Stimulated activated CD8-positive, alpha-beta memory T cell treated with anti-CD3 and anti-CD28 coated beads, Interleukin-7, amount 100 ng/mL, for 1 hour (primary cell): ENCODE data around the gene PTGDS.

Source experiments
- DNase-seq, 2 donors: peaks; one replicate each; pipeline ENCODE4 v3.0.0-alpha.2; 2020; ENCODE audit warnings: low read depth in 2 of 2

The PTGDS gene

DNA sequence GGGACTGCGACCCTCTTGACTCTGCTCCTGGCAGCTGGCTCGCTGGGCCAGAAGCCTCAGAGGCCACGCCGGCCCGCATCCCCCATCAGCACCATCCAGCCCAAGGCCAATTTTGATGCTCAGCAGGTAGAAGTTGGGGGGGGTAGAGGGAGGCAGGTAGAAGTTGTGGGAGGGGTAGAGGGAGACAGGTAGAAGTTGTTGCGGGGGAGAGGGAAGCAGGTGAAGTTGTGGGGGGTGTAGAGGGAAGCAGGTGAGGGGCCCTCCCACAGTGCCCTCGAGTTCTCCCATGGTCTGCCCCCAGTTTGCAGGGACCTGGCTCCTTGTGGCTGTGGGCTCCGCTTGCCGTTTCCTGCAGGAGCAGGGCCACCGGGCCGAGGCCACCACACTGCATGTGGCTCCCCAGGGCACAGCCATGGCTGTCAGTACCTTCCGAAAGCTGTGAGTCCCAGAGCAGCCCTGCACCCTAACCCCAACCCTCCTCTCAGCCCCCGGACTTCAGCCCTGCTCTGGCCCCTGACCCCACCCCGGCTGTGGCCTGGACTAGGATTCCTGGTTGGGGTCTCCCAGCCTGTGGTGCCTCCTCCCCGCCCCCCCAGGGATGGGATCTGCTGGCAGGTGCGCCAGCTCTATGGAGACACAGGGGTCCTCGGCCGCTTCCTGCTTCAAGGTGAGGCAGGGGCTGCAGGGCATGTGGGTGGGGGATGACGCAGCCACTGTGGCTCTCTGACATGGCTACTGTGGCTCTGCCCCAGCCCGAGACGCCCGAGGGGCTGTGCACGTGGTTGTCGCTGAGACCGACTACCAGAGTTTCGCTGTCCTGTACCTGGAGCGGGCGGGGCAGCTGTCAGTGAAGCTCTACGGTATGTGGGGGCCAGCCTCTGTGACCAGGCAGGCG is 31.7 kb upstream of the PTGDS start:
- no peak for DNase-seq

DNA sequence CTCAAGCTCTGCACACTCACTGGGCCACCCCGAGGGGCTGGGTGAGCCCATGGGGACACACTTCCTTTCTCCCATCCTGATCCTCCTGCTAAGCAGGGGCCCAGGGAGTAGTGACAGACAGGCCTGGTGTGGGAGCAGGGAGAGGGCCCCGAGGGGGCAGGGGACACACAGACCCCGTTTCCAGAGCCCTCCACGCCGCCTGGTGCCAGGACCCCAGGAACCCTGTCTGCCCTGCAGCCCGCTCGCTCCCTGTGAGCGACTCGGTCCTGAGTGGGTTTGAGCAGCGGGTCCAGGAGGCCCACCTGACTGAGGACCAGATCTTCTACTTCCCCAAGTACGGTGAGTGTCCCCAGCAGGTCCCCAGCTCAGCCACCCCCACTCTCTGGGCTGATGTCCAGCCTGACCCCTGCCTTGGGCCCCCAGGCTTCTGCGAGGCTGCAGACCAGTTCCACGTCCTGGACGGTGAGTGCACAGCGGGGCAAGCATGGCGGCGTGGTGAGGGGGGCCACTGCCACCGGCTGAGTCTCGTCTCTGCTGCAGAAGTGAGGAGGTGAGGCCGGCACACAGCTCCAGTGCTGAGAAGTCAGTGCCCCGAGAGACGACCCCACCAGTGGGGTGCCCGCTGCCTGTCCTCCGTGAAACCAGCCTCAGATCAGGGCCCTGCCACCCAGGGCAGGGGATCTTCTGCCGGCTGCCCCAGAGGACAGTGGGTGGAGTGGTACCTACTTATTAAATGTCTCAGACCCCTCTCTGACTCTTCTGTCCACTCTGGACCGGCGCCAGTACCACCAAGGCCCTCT is 30.9 kb upstream of the PTGDS start:
- no peak for DNase-seq

DNA sequence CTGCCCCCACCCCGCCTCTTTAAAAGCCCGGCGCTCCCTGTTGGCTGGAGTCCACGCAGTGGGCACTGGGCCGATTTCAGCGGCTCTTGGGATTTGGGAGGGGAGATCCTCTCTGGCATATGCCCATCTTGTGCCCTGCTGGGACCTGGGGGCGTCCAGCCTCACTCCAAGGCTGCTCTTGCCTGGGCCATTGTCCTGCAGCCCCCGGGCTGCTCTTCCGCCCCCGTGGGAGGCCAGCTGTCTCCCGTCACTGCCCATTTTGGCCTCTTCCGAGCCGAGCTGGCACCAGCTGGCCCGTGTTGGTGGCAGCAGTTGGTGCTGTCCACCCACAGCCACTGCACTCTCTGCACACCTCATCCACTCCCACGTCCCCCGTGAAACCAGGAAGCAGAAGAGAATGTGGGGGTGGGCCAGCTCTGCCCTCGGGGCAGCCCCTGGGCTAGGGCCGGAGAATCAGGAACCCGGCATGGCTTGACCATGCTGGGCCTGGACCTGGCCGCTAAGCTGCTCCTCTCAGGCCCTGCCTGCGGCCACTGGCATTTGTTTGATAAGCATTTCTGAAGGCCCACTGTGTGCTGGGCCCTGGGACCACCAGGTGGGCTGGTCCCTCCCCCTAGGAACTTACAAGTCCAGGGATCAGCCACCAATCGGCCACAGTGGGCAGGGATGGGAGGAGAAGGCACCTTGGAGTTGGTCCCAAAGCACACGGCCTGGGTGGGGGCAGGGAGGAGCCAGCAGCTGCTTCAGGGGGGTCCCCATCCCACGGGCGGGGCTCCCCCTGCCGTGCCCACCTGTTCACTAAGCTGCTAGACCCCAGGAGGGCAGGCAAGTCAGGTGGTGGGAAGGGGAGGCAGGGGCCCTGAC is 30.0 kb upstream of the PTGDS start:
- no peak for DNase-seq

DNA sequence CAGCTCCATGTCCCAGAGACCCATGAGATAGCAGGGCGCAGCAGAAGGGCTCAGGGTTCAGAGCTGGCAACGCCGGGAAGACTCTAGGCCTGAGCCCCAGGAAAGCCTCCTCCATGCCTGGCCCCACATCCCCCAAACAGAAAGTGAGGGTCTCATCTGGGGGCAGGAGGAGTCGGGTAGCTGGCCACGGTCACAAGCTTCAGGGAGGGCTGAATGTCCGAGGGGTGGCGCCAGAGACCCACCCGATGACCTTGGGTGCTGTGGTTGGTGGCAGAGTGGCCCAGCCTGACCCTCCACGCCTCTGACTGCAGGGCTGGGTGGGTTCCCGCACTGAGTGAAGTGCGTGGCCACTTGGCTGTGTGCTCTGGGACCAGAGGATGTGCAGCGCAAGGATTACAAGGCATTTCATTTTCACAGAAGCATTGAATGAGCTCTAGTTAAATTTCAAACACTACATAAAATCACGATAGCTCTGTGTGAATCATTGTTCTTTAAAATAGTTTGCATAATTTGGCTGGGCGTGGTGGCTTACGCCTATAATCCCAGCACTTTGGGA is 29.3 kb upstream of the PTGDS start:
- DNase-seq: no peak

DNA sequence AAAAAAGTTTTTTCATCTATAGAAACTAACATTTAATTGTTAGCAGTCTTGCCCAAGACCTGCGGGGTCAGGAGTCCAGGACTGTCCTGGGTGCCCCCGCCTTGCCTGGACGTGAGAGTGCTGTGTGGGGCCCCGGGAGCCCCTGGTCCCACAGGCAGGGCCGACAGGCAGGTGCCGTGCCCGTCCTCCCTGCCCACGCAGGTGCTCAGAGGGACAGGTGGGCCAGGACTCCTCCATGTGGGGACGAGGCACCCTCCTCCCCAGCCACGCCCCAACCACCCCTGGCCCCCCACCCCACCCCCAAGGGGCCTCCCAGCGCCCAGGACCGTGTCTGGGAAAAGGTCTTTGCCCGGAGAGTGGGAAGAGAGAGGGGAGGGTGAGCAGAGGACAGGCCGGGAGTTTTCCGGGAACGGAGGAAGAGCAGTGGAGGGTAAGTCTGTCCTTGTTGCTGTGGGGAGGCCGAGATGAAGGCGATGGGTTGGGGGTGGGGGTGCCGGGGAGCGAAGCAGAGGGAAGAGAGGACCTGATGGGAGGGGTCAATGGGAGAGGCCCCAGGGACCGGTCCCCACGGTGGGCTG is 28.0 kb upstream of the PTGDS start:
- no peak for DNase-seq

DNA sequence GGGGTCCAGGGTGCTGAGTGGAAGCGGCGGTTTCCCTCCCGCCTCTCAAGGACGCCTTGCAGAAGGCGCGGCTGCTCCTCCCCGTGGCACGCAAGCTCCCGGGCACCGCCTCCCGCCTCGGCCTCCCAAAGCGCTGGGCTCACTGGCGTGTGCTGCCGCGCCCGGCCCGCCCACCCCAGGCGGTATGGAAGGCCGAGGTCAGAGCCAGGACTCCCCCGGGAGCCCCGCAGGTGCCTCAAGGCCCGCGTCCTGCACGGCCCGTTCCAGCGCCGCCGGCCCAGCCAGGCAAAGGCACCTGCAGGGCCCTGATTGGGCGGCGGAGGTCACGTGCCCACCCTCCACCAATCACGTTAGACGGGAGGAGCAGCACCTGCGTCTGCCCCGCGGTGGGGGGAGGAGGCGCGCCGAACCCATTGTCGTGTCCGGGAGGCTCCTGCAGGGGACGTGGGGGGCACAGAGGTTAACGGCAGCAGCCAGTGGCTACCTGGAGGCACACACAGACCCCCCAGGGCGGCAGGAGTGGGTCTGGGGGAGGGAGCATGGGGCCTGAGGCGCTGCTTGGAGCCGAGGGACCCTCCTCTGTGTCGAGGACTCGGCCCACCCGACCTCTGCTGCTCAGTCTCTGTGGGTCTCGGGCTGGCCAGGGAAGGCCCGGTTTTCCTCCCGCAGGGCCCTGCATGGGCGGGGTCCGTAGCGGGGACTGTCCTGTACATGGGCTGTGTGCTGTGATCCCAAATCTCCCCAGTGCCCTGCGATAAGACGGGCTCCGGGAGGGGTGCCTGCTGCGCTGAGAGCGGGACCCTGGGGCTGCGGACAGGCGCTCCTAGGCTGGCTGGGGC is 27.3 kb upstream of the PTGDS start:
- DNase-seq: peak; percentile 93 to 96

DNA sequence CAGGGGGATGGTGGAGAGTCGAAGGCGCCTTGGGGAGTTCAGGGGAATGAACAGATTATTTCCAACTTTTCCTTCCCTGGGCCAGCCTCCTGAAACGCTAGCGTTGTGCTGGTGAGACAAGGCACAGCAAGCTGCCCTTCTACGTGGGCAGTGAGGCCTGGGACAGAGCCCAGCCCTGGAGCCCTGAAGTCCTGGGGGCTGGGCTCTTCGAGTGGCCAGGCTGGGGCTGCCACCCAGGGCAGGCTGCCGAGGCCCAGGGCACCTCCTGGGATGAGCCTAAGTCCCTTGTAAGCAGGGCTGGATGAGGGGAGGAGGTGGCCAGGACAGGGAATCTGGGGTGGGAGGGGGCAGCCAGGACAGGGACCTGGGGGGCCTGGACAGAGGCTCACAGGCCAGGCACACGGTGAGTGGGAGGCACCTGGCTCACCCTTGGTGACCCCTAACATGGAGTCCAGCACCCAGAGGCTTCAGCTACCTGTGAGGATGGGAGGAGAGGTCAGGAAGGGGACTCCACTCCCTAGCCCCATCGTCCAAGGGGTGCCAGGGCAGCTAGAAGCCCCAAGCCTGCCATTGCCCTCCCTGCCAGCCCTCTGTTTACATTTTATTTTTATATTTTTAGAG is 26.5 kb upstream of the PTGDS start:
- no peak for DNase-seq

DNA sequence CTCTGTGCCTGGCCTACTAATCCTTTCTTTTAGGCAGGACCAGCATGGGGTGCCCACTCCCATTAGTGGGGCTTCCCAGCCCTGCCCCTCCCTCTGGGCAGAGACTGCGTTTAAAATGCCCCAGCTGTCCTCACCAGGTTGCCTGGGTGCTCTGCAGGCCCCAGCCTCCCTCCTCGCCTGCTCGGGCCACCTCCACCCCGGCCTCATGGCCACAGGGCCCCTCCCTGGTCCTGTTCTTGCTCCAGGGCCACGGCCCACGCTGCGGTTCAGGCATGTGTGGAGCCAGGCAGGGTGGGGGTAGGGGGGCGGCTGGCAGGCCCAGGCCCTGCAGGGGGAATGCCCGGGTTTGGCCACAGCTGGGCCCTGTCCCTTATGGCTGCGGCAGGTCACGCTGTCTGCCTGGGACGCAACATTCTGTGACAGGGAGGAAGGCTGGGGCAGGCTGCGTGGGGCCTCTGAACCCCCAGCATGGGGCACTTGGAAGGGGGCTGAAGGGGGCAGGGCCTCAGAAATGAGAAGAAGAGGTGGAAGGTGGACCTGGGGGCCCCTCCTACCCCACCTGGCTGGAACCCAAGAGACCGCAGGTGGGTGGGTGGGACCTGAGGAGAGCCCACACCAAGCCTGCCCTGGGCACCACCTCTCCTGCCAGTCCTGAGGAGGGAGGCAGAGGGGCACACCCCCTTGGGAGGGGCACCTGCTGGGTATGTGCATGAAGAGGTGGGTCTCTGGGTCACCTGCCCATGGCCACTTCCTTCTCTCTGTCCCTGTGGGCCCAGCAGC is 25.6 kb upstream of the PTGDS start, which contains the start of gene LCN12:
LCN12 (plus strand) TSS at position 733 of the 780 bp plus-strand sequence. CDS start 55 bp downstream, outside the sequence.
- DNase-seq: no peak

DNA sequence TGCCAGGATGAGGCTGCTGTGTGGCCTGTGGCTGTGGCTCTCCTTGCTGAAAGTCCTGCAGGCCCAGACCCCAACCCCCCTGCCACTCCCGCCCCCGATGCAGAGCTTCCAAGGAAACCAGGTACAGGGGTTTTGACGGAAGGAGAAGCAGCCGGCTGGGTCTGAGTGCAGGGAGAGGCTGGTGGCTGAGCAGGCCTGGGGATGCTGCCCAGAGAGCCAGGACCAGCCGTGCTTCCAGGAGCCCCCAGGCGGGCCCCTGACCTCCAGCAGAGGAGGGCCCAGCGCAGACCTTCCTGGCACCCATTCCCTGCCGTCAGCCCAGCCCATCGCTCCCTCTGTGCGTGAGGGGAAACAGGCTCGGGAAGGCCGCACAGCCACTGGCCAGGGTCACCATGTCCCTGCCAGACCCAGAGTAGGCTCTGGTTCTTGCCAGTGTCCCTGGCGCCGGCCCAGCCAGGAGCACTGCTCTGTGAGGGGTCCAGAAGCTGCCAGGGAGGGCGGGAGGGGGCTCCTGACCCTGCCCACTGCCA is 24.9 kb upstream of the PTGDS start:
- DNase-seq: no peak

DNA sequence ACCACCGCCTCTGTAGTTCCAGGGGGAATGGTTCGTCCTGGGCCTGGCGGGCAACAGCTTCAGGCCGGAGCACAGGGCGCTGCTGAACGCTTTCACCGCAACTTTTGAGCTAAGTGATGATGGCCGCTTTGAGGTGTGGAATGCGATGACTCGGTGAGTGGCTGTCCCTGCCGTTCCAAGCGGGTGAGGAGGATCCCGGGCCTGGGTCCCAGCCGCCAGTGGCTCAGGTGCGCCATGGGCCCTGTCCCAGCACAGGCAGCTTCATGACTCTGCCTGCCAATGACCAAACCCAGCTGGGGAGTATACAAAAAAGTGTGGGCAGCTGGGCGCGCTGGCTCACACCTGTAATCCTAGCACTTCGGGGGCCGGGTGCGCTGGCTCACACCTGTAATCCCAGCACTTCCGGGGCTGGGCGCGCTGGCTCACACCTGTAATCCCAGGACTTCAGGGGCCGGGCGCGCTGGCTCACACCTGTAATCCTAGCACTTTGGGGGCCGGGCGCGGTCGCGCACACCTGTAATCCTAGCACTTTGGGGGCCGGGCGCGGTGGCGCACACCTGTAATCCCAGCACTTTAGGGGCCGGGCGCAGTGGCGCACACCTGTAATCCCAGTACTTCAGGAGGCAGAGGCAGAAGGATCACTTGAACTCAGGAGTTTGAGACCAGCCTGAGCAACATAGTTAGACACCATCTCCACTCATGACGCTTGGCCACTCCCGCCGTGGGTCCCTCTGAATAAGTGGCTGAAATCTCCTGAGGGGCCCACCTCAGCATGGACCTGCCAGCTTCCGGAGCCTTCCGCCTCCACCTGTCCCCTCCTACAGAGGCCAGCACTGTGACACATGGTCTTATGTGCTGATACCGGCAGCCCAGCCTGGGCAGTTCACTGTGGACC is 24.2 kb upstream of the PTGDS start:
- no peak for DNase-seq

DNA sequence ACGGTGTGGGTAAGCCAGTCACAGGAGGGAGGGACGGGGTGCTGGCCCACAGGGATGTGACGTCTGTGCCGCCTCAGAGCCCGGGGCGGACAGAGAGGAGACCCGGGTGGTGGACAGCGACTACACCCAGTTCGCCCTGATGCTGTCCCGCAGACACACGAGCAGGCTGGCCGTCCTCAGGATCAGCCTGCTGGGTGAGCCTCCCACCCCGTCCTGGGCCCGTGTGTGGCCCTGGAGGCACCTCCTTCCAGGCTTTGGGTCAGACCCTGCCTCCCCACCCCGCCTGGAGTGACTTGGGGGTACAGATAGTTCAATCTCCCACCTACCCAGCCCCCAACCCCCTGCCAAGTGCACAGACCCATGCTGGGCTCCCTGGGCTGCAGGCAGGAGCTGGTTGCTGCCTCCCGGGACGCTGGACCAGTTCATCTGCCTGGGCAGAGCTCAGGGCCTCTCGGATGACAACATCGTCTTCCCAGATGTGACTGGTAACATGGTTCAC is 23.5 kb upstream of the PTGDS start:
- DNase-seq: no peak

DNA sequence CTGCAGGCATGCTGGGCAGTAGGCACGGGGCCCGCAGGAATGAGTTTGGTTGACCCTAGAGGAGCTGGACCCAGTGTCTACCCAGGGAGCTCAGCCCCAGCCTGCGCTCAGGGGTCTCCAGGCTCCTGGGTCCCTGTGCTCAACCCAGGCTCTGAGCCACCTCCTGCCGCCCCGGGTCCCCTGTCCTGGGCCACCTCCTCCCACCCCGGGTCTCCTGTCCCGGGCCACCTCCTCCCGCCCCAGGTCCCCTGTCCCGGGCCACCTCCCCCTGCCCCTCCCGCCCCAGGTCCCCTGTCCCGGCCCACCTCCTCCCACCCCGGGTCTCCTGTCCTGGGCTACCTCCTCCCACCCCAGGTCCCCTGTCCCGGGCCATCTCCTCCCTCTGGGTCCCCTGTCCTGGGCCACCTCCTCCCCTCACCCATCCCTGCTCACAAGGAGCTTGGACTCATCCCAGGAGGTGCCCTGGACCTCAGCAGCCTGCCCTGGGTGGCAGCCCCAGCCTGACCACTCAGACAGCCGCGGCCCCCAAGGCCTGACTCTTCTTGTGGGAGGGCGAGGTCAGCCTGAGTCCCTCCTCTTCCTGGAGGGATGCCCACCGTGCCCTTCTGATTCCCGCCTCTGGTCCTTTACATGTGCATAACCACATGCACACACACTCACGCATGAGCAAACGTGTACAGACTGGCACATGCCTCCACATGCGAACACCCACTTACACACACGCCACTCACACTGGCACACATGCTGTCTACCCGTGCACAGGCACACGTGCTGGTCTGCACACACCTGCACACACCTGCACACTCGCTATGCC is 22.8 kb upstream of the PTGDS start:
- no peak for DNase-seq

DNA sequence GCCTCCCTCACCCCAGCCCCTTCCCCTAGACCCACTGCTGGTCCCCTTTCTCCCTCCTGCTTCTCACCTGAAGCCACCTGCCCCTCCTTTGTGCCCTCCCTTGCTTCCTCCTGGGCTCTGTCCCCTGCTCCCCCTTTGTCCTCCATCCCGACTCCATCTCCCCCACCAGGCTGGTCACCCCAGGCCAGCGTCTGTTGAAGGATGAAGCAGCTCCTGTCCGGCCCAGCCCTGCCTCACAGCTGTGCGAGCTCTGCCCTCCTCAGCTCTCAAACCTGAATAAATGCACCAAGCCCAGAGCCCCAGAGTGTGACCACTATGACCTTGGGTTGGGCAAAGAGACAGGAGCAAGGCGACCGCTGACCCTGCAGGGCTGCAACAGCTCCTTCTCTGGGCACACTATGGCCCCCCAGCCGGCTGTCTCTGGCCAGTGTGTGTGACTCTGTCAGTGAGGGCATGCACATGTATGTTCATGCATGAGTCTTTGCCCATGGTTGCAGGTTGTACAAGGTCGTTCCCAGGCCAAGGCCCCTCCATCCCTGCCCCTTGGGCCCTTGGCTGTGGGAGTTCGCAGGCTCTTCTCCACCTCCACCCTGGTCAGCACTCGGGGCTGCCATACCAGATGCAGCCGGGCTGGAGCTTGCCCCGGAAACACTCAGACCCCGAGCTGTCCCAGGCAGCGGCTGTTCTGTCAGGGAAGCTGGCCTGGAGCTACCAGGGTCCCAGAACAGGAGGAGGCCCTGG is 21.9 kb upstream of the PTGDS start:
- no peak for DNase-seq

DNA sequence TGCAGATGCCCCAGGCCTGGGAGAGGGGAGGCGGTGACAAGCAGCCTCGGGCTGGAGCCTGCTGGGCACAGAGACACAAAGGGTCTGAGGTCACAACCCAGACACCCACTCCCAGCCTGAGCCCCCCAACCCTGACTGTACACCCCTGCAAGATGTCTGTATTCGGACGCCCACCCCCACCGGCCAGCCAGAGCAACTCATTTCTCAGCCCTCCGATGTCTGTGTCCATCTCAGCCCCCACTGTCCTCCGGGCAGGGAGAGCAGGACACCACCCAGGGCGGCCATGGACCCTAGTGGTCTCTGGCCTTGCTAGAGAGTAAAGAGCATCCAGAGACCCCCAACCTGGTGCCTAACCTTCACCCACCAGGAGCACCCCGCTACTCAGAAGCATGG is 21.4 kb upstream of the PTGDS start:
- DNase-seq: no peak

DNA sequence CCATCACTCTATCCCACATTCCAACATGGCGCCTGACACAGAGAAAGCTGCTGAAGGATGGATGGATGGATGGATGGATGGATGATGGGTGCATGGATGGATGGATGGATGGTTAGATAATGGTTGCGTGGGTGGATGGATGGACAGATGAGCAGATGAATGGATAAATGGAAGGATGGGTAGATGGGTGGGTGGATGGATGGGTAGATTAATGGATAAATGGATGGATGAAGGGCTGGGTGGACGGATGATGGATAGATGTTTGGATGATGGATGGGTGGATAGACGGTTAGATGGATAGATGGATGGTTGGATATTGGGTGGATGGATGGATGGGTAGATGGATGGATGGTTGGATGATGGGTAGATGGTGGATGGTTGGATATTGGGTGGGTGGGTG is 20.7 kb upstream of the PTGDS start:
- DNase-seq: no peak

DNA sequence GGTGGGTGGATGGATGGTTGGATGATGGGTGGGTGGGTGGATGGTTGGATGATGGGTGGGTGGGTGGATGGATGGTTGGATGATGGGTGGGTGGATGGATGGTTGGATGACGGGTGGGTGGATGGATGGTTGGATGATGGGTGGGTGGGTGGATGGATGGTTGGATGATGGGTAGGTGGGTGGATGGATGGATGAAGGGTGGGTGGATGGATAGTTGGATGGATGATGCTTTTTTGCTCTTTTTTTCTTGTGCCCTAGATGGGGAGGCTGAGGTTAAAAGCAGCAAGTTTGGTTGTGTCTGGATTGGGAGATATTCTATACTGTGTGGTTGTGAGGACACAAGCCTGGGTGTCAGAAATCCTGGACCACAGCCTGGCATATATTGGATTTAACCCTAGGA is 19.8 kb upstream of the PTGDS start:
- no peak for DNase-seq
